ENCODE measurements around the gene BCR.

The BCR gene

GRCh38 chr22:23152238-23153114 is 27.8 kb upstream of the BCR start:
- H3K27ac ChIP-seq (ENCODE audit: low read depth, low read length) = no peak overlapping the region
- no peaks in the 10 kb centered on the region for H3K27me3 ChIP-seq (ENCODE audit: low read length)
- H3K9me3 ChIP-seq (ENCODE audit: insufficient read depth, low read length) = no peaks in the 10 kb centered on the region
- no peak for TF ChIP-seq CTCF (IDR thresholded peaks at IDR 0.05; ENCODE audit: insufficient read depth, low read length, poor library complexity, severe bottlenecking)
- TF ChIP-seq EZH2phosphoT487 (conservative IDR thresholded peaks at IDR 0.05; ENCODE audit: low read length) = no peak
- no peaks in the 10 kb centered on the region for H3K79me2 ChIP-seq (ENCODE audit: insufficient read depth, low read length)
- no peak overlapping the region for H3K4me3 ChIP-seq (ENCODE audit: insufficient read depth, low read length, poor library complexity, severe bottlenecking)
- H3K9ac ChIP-seq (ENCODE audit: low read length) = no peak overlapping the region
- H3F3A ChIP-seq (ENCODE audit: insufficient read depth) = no peaks in the 10 kb centered on the region
- no peaks in the 10 kb centered on the region for H3K9me2 ChIP-seq (replicated peaks; ENCODE audit: insufficient read depth, low read length)
- H2AFZ ChIP-seq (ENCODE audit: low read depth, low read length, severe bottlenecking) = peak overlapping the region; percentile 6
- H3K36me3 ChIP-seq (ENCODE audit: low read length) = no peaks in the 10 kb centered on the region
- no peaks in the 10 kb centered on the region for H4K20me1 ChIP-seq (ENCODE audit: low read depth, low read length)
- no peak overlapping the region for H3K4me2 ChIP-seq (ENCODE audit: low read depth, low read length, poor library complexity, severe bottlenecking)

GRCh38 chr22:23153994-23154393 is 26.3 kb upstream of the BCR start:
- no peak overlapping the region for H3K27ac ChIP-seq (ENCODE audit: low read depth, low read length)
- H4K20me1 ChIP-seq (ENCODE audit: low read depth, low read length) = no peaks in the 10 kb centered on the region
- no peaks in the 10 kb centered on the region for H3K9me3 ChIP-seq (ENCODE audit: insufficient read depth, low read length)
- no peaks in the 10 kb centered on the region for H3F3A ChIP-seq (ENCODE audit: insufficient read depth)
- no peak overlapping the region for H3K9ac ChIP-seq (ENCODE audit: low read length)
- no peaks in the 10 kb centered on the region for H3K9me2 ChIP-seq (replicated peaks; ENCODE audit: insufficient read depth, low read length)
- TF ChIP-seq CTCF (IDR thresholded peaks at IDR 0.05; ENCODE audit: insufficient read depth, low read length, poor library complexity, severe bottlenecking) = no peak
- no peak for TF ChIP-seq EZH2phosphoT487 (conservative IDR thresholded peaks at IDR 0.05; ENCODE audit: low read length)
- H3K36me3 ChIP-seq (ENCODE audit: low read length) = no peaks in the 10 kb centered on the region
- H3K4me3 ChIP-seq (ENCODE audit: insufficient read depth, low read length, poor library complexity, severe bottlenecking) = no peak overlapping the region
- H2AFZ ChIP-seq (ENCODE audit: low read depth, low read length, severe bottlenecking) = no peak overlapping the region
- H3K4me2 ChIP-seq (ENCODE audit: low read depth, low read length, poor library complexity, severe bottlenecking) = no peak overlapping the region
- no peaks in the 10 kb centered on the region for H3K79me2 ChIP-seq (ENCODE audit: insufficient read depth, low read length)
- H3K27me3 ChIP-seq (ENCODE audit: low read length) = no peaks in the 10 kb centered on the region

GRCh38 chr22:23154461-23154860 is 25.8 kb upstream of the BCR start:
- no peaks in the 10 kb centered on the region for H3K9me3 ChIP-seq (ENCODE audit: insufficient read depth, low read length)

More at GRCh38 chr22:23154461-23154860, 25.8 kb upstream of the BCR start:
- Histone ChIP-seq H2AFZ (ENCODE audit: low read depth, low read length, severe bottlenecking) (no peak overlapping the region), H4K20me1 (ENCODE audit: low read depth, low read length) (no peaks in the 10 kb centered on the region), H3K27me3 (ENCODE audit: low read length) (no peaks in the 10 kb centered on the region), H3K36me3 (ENCODE audit: low read length) (no peaks in the 10 kb centered on the region), H3K9me2 (replicated peaks; ENCODE audit: insufficient read depth, low read length) (no peaks in the 10 kb centered on the region), H3K4me3 (ENCODE audit: insufficient read depth, low read length, poor library complexity, severe bottlenecking) (no peak overlapping the region), H3K4me2 (ENCODE audit: low read depth, low read length, poor library complexity, severe bottlenecking) (no peak overlapping the region), H3F3A (ENCODE audit: insufficient read depth) (no peaks in the 10 kb centered on the region), H3K9ac (ENCODE audit: low read length) (no peak overlapping the region), H3K27ac (ENCODE audit: low read depth, low read length) (no peak overlapping the region), H3K79me2 (ENCODE audit: insufficient read depth, low read length) (no peaks in the 10 kb centered on the region)
- TF ChIP-seq CTCF (IDR thresholded peaks at IDR 0.05; ENCODE audit: insufficient read depth, low read length, poor library complexity, severe bottlenecking) (no peak), EZH2phosphoT487 (conservative IDR thresholded peaks at IDR 0.05; ENCODE audit: low read length) (no peak)
